Activated CD4-positive, alpha-beta T cell treated with anti-CD3 and anti-CD28 coated beads for 36 hours (primary cell): ENCODE measurements around the gene EMX2. TPM values are rescaled to one million over a fixed set of nuclear protein-coding genes. Genes with fewer than 3 reads are reported as not detected.
"Not testable (repeated sequence)": the region's sequence is repeated elsewhere in the genome, so short reads cannot be mapped to it uniquely, and the experiment has no call there.

Experiments used
- ATAC-seq: fragments of 200-7000 bp; cut with Tn5 transposase; one replicate; pipeline ENCODE4 v1.10.0; 2021; ENCODE audit warnings: mild to moderate bottlenecking, moderate library complexity
- CTCF ChIA-PET: fragments of 350-600 bp; sonication (Branson Sonifier 250); formaldehyde crosslinking; loops from one replicate; lab custom pipeline; 2021; ENCODE audit warnings: antibody characterized with exemption; lab: Charles Lee
- POLR2A ChIA-PET: fragments of 350-600 bp; sonication (Branson Sonifier 250); formaldehyde crosslinking; loops from one replicate; lab custom pipeline; 2021; ENCODE audit warnings: antibody characterized with exemption, inconsistent platforms; lab: Charles Lee
- DNase-seq: peaks from one replicate; pipeline ENCODE4 v3.0.0-alpha.2; 2020
- H3K27ac Mint-ChIP-seq: one replicate; pipeline ENCODE4 v1.8.0; 2021; ENCODE audit warnings: mixed read lengths
- H3K27me3 Mint-ChIP-seq: one replicate; pipeline ENCODE4 v1.8.0; 2021; ENCODE audit warnings: mixed read lengths
- H3K36me3 Mint-ChIP-seq: one replicate; pipeline ENCODE4 v1.8.0; 2021; ENCODE audit warnings: low read depth, mixed read lengths
- H3K4me1 Mint-ChIP-seq: one replicate; pipeline ENCODE4 v1.8.0; 2021; ENCODE audit warnings: mixed read lengths
- H3K4me3 Mint-ChIP-seq: one replicate; pipeline ENCODE4 v1.8.0; 2021; ENCODE audit warnings: mild to moderate bottlenecking, moderate library complexity, mixed read lengths
- H3K9me3 Mint-ChIP-seq: one replicate; pipeline ENCODE4 v1.8.0; 2021; ENCODE audit warnings: low read depth, mixed read lengths
- intact Hi-C, 2 experiments: fragments of 100-400 bp; cut with DNase I in 1 of 2; cut with micrococcal nuclease in 1 of 2; formaldehyde crosslinking; loops; one replicate each; pipeline versions ENCODE4 v1.14.2 to v1.15.1; 2022 to 2024; cut with DNase I, micrococcal nuclease
- total RNA-seq, 2 experiments: library from RNA; stranded (reverse); gene quantifications; one replicate each; pipeline ENCODE4 v1.2.3, GENCODE V29; 2021

The EMX2 gene
- total RNA-seq, 2 experiments from 2014 or later = not detected

DNA sequence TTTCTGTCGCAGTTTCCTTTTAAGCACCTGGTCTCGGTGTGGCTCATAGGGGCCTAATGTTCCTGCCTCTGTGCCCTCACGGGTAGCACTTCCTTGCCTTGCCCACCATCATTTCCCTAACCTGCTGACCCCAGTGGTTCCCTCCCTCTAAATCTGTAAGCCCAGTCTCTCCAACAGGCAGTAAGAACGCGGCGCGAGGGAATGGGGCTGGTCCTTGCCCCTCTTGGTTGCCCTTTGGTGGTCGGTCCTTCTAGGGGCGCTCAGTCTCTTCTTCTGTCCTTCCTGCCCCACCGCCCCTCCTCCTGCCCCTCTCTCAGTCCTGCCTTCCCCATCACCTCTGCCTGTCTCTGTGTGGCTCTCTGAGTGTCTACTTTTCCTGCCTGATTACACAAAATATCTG lies 21.2 kb downstream of the EMX2 start:
- Mint-ChIP-seq H3K4me1 (no peaks in the 10 kb centered on the region), H3K4me3 (no peak overlapping the region), H3K27me3 (peaks cover 24% of the 10 kb centered on the region), H3K27ac (no peak overlapping the region), H3K36me3 (no peaks in the 10 kb centered on the region), H3K9me3 (no peaks in the 10 kb centered on the region)
- ATAC-seq (no peak), DNase-seq (no peak)
- ChIA-PET POLR2A (no interaction called here), CTCF (no interaction called here)
- intact Hi-C loops = no loop called here

DNA sequence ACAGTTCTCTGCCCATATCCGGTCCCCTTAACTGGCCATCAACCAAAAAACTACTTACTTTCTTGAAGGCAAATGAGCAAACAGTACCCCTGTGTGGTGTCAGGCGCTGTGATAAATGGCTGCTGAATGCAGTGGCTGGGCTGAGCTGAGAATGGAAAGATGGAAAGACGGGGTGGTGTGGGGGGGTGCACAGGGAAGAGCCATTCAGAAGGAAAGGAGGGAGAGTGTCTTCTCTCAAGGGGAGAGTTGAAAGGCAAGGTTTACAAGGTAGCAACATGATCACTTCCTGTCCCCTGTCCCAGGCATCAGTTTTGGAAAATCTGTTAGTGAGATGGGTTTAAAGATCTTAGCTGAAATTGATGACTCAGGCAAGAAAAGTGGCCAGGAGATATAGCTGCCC lies 22.5 kb downstream of the EMX2 start:
- Mint-ChIP-seq H3K27ac (no peak overlapping the region), H3K4me1 (no peaks in the 10 kb centered on the region), H3K36me3 (no peaks in the 10 kb centered on the region), H3K4me3 (no peak overlapping the region), H3K9me3 (no peaks in the 10 kb centered on the region), H3K27me3 (peaks cover 22% of the 10 kb centered on the region)
- ChIA-PET POLR2A (no interaction called here), CTCF (no interaction called here)
- DNase-seq (no peak), ATAC-seq (no peak)
- intact Hi-C loops = no loop called here

DNA sequence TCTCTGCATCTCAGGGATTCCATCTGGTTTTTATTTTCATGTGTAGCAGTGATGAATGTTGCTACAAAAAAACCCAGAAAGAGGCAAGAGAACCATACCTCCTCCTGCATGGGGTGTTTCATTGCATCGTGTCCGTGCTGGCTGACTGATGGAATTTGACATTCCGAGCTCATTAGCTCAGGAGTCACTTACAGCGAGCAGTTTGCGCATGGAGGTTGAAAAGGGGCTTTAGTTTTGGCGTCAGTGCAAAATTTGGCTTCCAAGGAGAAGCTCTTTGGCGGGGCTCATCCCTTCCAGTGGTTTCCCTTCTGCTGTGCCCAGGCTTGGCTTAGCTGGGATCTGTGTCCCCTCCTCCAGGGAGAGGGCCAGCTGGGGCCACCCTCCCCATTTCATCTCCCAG lies 25.8 kb downstream of the EMX2 start:
- Mint-ChIP-seq H3K9me3 (no peaks in the 10 kb centered on the region), H3K27ac (no peak overlapping the region), H3K36me3 (no peaks in the 10 kb centered on the region), H3K4me3 (no peak overlapping the region), H3K4me1 (no peaks in the 10 kb centered on the region), H3K27me3 (peaks cover 31% of the 10 kb centered on the region)
- no peak for ATAC-seq
- intact Hi-C loops = no loop called here
- DNase-seq = no peak
- ChIA-PET POLR2A (no interaction called here), CTCF (no interaction called here)

DNA sequence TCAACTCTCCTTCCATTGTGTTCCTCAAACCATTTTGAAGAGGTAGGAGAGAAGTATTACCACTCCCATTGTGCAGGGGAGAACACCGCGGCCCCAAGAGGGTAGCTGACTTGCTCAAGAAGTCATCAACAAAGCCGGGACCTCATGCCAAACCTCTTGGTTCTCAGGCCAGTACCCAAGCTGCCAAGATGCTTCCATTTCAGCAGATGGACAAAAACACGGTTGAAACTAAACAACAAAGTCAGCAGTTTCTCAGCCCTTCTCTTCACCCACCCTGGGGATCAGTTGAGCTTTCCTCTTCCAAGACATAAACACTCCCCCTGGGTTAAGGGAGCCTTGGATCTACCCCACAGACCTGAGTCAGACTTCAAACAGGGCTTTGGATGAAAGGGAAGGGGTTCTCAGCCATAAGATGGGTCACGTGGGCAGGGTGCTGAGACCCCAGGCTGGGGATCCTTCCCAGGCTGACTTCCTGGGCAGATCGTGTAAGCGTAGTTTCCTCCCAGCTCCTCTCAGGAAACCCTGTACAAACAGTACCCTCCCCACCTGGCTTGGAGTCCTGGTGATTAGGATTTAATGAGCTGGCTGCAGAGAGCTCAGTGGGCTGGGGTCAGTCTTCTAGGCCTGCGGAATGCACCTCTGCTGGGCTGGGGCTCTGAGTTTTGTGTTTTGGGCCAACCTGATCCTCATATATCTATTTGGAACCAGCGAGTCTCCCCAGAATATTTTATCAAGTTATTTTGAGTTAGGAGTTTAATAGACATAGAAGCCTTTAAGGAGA lies 27.3 kb downstream of the EMX2 start:
- CTCF ChIA-PET = no interaction called here
- peaks cover 31% of the 10 kb centered on the region for H3K27me3 Mint-ChIP-seq
- DNase-seq (no peak), ATAC-seq (no peak)
- POLR2A ChIA-PET = no interaction called here
- peaks cover 2% of the 10 kb centered on the region for H3K9me3 Mint-ChIP-seq
- H3K4me3 Mint-ChIP-seq = no peak overlapping the region
- H3K4me1 Mint-ChIP-seq = no peaks in the 10 kb centered on the region
- intact Hi-C loops = no loop called here
- no peaks in the 10 kb centered on the region for H3K36me3 Mint-ChIP-seq
- H3K27ac Mint-ChIP-seq = no peak overlapping the region

DNA sequence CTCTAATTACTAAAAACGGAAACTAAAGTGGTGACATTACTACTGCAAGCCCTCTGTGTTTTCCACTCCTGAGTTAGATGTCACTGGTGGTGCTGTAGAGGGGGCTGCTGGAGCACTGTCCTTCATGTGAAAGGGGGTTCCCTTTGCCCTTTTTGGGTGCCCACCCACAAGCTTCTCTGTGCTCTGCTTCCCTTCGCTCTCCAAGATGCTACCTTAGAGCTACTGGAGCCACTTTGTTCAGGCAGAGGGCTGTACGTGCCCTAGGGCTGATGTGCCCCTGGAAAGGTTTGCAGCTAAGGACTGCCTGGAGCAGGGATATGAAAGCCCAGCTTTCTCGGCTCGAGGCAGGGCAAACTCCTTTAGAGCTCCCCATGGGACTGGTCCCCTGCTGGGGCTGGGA lies 28.3 kb downstream of the EMX2 start:
- Mint-ChIP-seq H3K4me1 (no peaks in the 10 kb centered on the region), H3K27me3 (peaks cover 28% of the 10 kb centered on the region), H3K4me3 (no peak overlapping the region), H3K9me3 (peaks cover 2% of the 10 kb centered on the region), H3K27ac (no peak overlapping the region), H3K36me3 (no peaks in the 10 kb centered on the region)
- DNase-seq = no peak
- CTCF ChIA-PET = no interaction called here
- intact Hi-C loops = no loop called here
- POLR2A ChIA-PET = no interaction called here
- ATAC-seq = no peak

DNA sequence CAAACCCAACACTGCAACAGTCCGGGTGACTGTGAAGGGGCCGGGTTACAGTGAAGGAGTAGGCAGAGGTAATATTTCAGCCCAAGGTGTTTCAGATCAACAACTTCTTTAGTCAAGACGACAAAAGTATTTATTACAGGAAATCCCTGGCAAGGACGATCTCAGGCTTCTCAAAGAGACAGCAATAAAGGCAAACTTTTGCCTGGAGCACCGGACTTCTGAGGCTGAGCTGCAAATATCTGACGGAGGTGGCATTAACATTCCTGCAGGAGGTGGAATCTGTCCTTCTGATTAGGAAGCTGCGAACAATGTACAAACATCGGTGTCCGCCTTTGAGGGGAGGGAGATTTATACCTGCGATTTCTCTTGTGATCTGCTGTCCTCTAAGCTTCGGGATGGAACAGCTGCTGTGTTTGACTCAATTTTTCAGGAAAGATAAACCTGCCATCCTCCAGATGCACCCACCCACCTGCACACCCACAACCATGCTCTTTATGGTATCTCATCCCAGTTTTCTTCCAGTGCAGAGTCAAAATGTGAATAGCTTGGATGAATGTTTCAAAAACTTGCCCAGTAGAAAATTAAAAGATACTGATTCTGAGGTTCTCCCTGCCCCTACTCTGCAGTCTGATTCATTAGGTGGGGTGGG lies 32.1 kb downstream of the EMX2 start:
- Mint-ChIP-seq H3K36me3 (no peaks in the 10 kb centered on the region), H3K4me3 (no peak overlapping the region), H3K4me1 (no peaks in the 10 kb centered on the region), H3K27ac (no peak overlapping the region), H3K9me3 (peaks cover 2% of the 10 kb centered on the region), H3K27me3 (peaks cover 20% of the 10 kb centered on the region)
- DNase-seq = no peak
- intact Hi-C loops = no loop called here
- no peak for ATAC-seq
- ChIA-PET CTCF (interaction anchor here (0.6 to 0.8 kb wide), 3 partner anchors 9 to 994 kb away, joined by 3 to 4 read pairs (median 3); no protein-coding TSS in a partner anchor), POLR2A (no interaction called here)

DNA sequence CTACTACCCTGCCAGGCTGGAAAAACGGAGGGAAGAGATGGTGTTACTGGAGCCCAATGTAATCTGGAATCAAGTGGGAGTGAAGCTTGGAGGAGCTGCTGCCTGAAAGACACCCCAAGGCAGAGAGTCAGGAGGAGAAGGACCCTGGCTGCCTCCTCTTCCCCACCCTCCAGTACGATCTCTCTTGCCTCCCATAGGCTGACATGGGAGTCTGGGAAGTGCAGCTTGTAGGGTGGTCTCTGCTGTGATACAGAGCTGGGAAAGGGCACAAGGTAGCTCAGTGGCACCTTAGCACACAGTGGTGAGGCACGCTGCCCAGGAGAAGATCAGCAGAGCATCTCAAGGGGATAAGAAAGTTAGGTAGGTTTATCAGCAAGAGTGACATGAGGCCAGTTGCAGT lies 35.9 kb downstream of the EMX2 start:
- no peak overlapping the region for H3K4me3 Mint-ChIP-seq
- H3K4me1 Mint-ChIP-seq = no peaks in the 10 kb centered on the region
- DNase-seq (no peak), ATAC-seq (no peak)
- H3K27me3 Mint-ChIP-seq = peaks cover 16% of the 10 kb centered on the region
- no peak overlapping the region for H3K27ac Mint-ChIP-seq
- peaks cover 2% of the 10 kb centered on the region for H3K9me3 Mint-ChIP-seq
- ChIA-PET CTCF (no interaction called here), POLR2A (no interaction called here)
- H3K36me3 Mint-ChIP-seq = no peaks in the 10 kb centered on the region
- intact Hi-C loops = no loop called here

DNA sequence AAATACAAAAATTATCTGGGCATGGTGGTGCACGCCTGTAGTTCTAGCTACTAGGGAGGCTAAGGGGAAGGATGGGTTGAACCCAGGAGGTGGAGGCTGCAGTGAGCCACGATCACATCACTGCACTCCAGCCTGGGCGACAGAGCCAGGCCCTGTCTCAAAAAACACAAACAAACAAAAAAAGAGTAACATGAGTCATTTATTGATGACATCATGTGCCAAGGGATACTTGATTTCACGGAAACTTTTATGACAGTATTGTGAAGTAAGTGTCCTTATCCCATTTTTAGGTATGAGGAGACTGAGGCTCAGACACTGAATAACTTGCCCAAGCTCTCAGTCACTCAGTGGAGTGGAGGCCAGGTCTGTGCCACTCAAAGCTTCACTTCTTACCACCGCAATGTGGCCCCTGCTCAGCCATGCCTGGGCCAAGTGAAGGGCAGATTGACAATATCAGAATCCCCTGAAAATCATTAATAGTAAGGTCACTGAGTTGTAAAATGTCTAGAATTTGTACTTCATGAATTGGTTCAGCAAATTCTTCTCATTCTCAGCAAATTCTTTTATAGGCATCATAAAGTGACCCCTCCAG lies 36.5 kb downstream of the EMX2 start:
- Mint-ChIP-seq H3K4me3 (no peak overlapping the region), H3K27me3 (peaks cover 15% of the 10 kb centered on the region), H3K4me1 (no peaks in the 10 kb centered on the region), H3K27ac (no peak overlapping the region), H3K36me3 (no peaks in the 10 kb centered on the region), H3K9me3 (no peaks in the 10 kb centered on the region)
- intact Hi-C loops = no loop called here
- POLR2A ChIA-PET = no interaction called here
- no peak for ATAC-seq
- no peak for DNase-seq
- CTCF ChIA-PET = no interaction called here

DNA sequence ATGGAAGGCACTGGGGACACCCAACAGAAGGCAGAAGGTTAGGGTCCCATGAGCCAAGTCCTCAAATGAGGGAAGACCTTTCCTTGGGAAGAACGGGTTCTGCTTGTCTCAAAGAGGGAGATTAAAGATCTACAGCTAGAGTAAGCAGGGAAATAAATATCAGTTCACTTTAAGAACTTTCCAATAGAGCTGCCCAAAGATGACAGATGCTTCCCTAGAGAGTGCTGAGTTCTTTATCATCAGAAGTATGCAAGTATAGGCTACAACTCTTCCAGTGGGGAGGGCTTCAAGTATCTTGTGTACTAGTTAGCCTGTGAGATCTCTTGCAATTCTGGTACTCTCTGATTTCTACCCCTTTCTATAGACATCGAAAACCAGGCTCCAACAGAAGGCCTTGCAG lies 39.4 kb downstream of the EMX2 start:
- no peaks in the 10 kb centered on the region for H3K36me3 Mint-ChIP-seq
- H3K27ac Mint-ChIP-seq = no peak overlapping the region
- ChIA-PET CTCF (no interaction called here), POLR2A (no interaction called here)
- ATAC-seq (no peak), DNase-seq (no peak)
- H3K27me3 Mint-ChIP-seq = peaks cover 18% of the 10 kb centered on the region
- H3K4me1 Mint-ChIP-seq = no peaks in the 10 kb centered on the region
- H3K9me3 Mint-ChIP-seq = no peaks in the 10 kb centered on the region
- intact Hi-C loops = no loop called here
- H3K4me3 Mint-ChIP-seq = no peak overlapping the region

DNA sequence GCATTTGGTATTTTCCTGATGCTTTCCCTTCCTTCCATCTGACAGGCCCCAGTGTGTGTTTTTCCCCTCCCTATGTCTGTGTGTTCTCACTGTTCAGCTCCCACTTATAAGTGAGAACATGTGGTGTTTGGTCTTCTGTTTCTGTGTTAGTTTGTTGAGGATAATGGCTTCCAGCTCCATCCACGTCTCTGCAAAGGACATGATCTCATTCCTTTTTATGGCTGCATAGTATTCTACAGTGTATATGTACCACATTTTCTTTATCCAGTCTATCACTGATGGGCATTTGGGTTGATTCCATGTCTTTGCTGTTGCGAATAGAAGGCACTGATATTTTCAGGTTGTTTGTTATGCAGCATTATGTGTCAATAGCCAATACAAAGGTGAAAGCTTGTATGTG lies 42.3 kb downstream of the EMX2 start:
- H3K4me3 Mint-ChIP-seq, H3K9me3 Mint-ChIP-seq, H3K36me3 Mint-ChIP-seq, H3K27ac Mint-ChIP-seq, ATAC-seq, DNase-seq, H3K4me1 Mint-ChIP-seq, POLR2A ChIA-PET, CTCF ChIA-PET, intact Hi-C loops: not testable (repeated sequence)
- peaks cover 20% of the 10 kb centered on the region for H3K27me3 Mint-ChIP-seq

DNA sequence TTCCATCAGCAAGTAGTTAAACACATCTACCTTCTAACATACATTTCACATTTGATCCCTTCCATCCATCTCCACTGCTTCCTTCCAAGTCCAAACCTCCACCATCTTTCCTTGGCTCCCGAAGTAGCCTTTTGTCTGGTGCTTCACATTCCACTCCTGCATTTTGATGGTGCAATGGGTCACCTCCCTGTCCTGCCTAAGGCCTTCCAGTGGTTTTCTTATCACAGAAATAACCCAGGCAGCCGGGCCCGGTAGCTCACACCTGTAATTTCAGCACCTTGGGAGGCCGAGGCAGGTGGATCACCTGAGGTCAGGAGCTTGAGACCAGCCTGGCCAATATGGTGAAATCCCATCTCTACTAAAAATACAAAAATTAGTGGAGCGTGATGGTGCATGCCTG lies 44.5 kb downstream of the EMX2 start:
- H3K36me3 Mint-ChIP-seq = no peaks in the 10 kb centered on the region
- CTCF ChIA-PET = no interaction called here

More for the DNA sequence above, 44.5 kb downstream of the EMX2 start:
- Mint-ChIP-seq H3K9me3 (no peaks in the 10 kb centered on the region), H3K4me3 (no peak overlapping the region), H3K27me3 (peaks cover 18% of the 10 kb centered on the region), H3K27ac (no peak overlapping the region), H3K4me1 (no peaks in the 10 kb centered on the region)
- intact Hi-C loops = no loop called here
- DNase-seq (no peak), ATAC-seq (no peak)
- POLR2A ChIA-PET = interaction anchor here (0.6 kb wide), 1 partner anchor 462 kb away, joined by 3 read pairs; no protein-coding TSS in a partner anchor
